ENCODE results near the gene KCNK16. TPM values are rescaled to one million over a fixed set of nuclear protein-coding genes. Genes with fewer than 3 reads are reported as not detected.

KCNK16 gene
- total RNA-seq, 1 donor = not detected

- DNase-seq (ENCODE audit: low read depth) = no peak
- TF ChIP-seq CTCF (IDR thresholded peaks at IDR 0.05; ENCODE audit: insufficient read depth, low read depth, low read length) = no peak
- no peak overlapping the region for H3K4me3 ChIP-seq (ENCODE audit: low read depth, low read length)
These were observed 48.0 kb downstream of the KCNK16 start for GRCh38 chr6:39274471-39274870.

- no peak for TF ChIP-seq CTCF (IDR thresholded peaks at IDR 0.05; ENCODE audit: insufficient read depth, low read depth, low read length)
- no peak overlapping the region for H3K4me3 ChIP-seq (ENCODE audit: low read depth, low read length)
- no peak for DNase-seq (ENCODE audit: low read depth)
These were observed 49.1 kb downstream of the KCNK16 start for GRCh38 chr6:39273406-39273821.

- no peak for TF ChIP-seq CTCF (IDR thresholded peaks at IDR 0.05; ENCODE audit: insufficient read depth, low read depth, low read length)
- DNase-seq (ENCODE audit: low read depth) = no peak
- H3K4me3 ChIP-seq (ENCODE audit: low read depth, low read length) = no peak overlapping the region
These were observed 52.5 kb downstream of the KCNK16 start for GRCh38 chr6:39269961-39270360.

GRCh38 chr6:39268721-39269120 is 53.8 kb downstream of the KCNK16 start:
- no peak overlapping the region for H3K4me3 ChIP-seq (ENCODE audit: low read depth, low read length)
- TF ChIP-seq CTCF (IDR thresholded peaks at IDR 0.05; ENCODE audit: insufficient read depth, low read depth, low read length) = no peak
- DNase-seq (ENCODE audit: low read depth) = no peak

GRCh38 chr6:39268171-39268570 is 54.3 kb downstream of the KCNK16 start:
- no peak for DNase-seq (ENCODE audit: low read depth)
- H3K4me3 ChIP-seq (ENCODE audit: low read depth, low read length) = no peak overlapping the region
- TF ChIP-seq CTCF (IDR thresholded peaks at IDR 0.05; ENCODE audit: insufficient read depth, low read depth, low read length) = no peak

- no peak overlapping the region for H3K4me3 ChIP-seq (ENCODE audit: low read depth, low read length)
- TF ChIP-seq CTCF (IDR thresholded peaks at IDR 0.05; ENCODE audit: insufficient read depth, low read depth, low read length) = no peak
- no peak for DNase-seq (ENCODE audit: low read depth)
These were observed 55.6 kb downstream of the KCNK16 start for GRCh38 chr6:39266782-39267355.

- H3K4me3 ChIP-seq (ENCODE audit: low read depth, low read length) = no peak overlapping the region
- DNase-seq (ENCODE audit: low read depth) = no peak
- TF ChIP-seq CTCF (IDR thresholded peaks at IDR 0.05; ENCODE audit: insufficient read depth, low read depth, low read length) = no peak
These were observed 56.1 kb downstream of the KCNK16 start for GRCh38 chr6:39266375-39266774.

Data from fibroblast of villous mesenchyme (primary cell).